KMS-11 (cell line): ENCODE results near the gene CEP97.
A peak's percentile ranks its signal among the peaks of the same experiment; 100 is the strongest.

Experiments used
- H2AFZ ChIP-seq: fragments of 200-600 bp; sonication (generic); 2 replicates; pipeline ENCODE4 v1.6.1; 2016; ENCODE audit warnings: antibody characterized with exemption, mixed run types, low read depth
- H3K27ac ChIP-seq: fragments of 200-600 bp; sonication (generic); 2 replicates; pipeline ENCODE4 v1.6.1; 2016; ENCODE audit warnings: mild to moderate bottlenecking, mixed run types
- H3K27me3 ChIP-seq: fragments of 200-600 bp; sonication (generic); 2 replicates; pipeline ENCODE4 v1.6.1; 2017; ENCODE audit warnings: mild to moderate bottlenecking, low read depth, mixed run types, moderate library complexity; ENCODE audit not compliant: insufficient read depth
- H3K36me3 ChIP-seq: fragments of 200-600 bp; sonication (generic); 2 replicates; pipeline ENCODE4 v1.6.1; 2017; ENCODE audit warnings: mild to moderate bottlenecking, mixed run types; ENCODE audit not compliant: insufficient read depth
- H3K4me1 ChIP-seq: fragments of 200-600 bp; sonication (generic); 2 replicates; pipeline ENCODE4 v1.6.1; 2016; ENCODE audit warnings: mild to moderate bottlenecking, low read depth, mixed run types; ENCODE audit not compliant: poor library complexity, severe bottlenecking
- H3K4me2 ChIP-seq: fragments of 200-600 bp; sonication (generic); 2 replicates; pipeline ENCODE4 v1.7.0; 2016; ENCODE audit warnings: mild to moderate bottlenecking, mixed run types
- H3K4me3 ChIP-seq: fragments of 200-600 bp; sonication (generic); IDR thresholded peaks from 2 replicates; pipeline ENCODE4 v1.6.1; 2017; ENCODE audit warnings: low read depth, low read length, mixed read lengths; ENCODE audit not compliant: insufficient read depth
- H3K79me2 ChIP-seq: fragments of 200-600 bp; sonication (generic); 2 replicates; pipeline ENCODE4 v1.6.1; 2016; ENCODE audit warnings: low read depth, mixed run types; ENCODE audit not compliant: insufficient read depth
- H3K9ac ChIP-seq: fragments of 200-600 bp; sonication (generic); 2 replicates; pipeline ENCODE4 v1.6.1; 2016; ENCODE audit warnings: mild to moderate bottlenecking, mixed run types
- H4K20me1 ChIP-seq: fragments of 200-600 bp; sonication (generic); 2 replicates; pipeline ENCODE4 v1.6.1; 2016; ENCODE audit warnings: mild to moderate bottlenecking, mixed run types; ENCODE audit not compliant: insufficient read depth
- TF ChIP-seq, protein P1 (sequence below): fragments of 200-600 bp; sonication (generic); conservative IDR thresholded peaks from 2 replicates; pipeline ENCODE4 v1.6.1; 2017; ENCODE audit warnings: low read depth, mild to moderate bottlenecking, antibody characterized with exemption, low read length, moderate library complexity, mixed read lengths

Gene CEP97

DNA sequence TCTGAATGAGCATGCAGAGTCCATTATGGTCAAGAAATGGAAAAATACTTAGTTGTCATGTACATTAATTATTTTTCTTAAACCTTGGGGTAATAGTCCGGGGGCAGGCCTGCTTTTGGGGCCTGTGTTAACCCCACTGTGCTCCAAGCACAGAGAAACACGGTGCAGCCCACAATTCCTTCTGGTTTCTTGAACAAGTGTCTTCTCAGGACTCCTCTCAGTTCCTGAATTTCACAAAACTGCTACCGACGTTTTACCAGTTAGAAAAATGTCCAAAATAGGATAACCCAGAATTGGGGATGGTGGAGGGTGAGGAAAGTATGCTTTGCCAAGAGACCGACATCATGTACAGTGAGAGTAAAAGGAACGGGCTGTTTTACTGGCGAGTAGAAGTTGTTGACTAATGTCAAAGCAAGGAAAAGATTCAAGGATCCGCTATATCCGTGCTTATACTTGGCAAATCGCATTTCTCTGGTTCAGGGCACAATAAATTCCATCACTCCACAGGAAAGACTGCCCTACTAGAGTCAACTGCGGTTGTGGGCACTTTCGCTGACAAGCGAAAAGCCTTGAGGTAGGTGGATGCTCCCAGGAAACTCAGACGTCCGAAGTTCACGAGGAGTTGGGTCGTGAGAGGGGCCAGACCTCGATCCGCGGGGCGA lies 54.1 kb downstream of the CEP97 start:
- Histone ChIP-seq H2AFZ (peak overlapping the region; percentile 96), H3K79me2 (no peaks in the 10 kb centered on the region; the same call in 1 of the 2 replicates), H3K4me2 (peak overlapping the region; percentile 96), H3K27me3 (no peaks in the 10 kb centered on the region), H3K36me3 (no peaks in the 10 kb centered on the region; the same call in 1 of the 2 replicates), H3K4me3 (no peak overlapping the region), H3K27ac (peak overlapping the region; percentile 50; the same call in 1 of the 2 replicates), H3K4me1 (peaks cover 43% of the 10 kb centered on the region), H4K20me1 (no peaks in the 10 kb centered on the region), H3K9ac (peak overlapping the region; percentile 56; the same call in 1 of the 2 replicates)
- TF ChIP-seq, protein P1, sequence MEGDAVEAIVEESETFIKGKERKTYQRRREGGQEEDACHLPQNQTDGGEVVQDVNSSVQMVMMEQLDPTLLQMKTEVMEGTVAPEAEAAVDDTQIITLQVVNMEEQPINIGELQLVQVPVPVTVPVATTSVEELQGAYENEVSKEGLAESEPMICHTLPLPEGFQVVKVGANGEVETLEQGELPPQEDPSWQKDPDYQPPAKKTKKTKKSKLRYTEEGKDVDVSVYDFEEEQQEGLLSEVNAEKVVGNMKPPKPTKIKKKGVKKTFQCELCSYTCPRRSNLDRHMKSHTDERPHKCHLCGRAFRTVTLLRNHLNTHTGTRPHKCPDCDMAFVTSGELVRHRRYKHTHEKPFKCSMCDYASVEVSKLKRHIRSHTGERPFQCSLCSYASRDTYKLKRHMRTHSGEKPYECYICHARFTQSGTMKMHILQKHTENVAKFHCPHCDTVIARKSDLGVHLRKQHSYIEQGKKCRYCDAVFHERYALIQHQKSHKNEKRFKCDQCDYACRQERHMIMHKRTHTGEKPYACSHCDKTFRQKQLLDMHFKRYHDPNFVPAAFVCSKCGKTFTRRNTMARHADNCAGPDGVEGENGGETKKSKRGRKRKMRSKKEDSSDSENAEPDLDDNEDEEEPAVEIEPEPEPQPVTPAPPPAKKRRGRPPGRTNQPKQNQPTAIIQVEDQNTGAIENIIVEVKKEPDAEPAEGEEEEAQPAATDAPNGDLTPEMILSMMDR: no peak

DNA sequence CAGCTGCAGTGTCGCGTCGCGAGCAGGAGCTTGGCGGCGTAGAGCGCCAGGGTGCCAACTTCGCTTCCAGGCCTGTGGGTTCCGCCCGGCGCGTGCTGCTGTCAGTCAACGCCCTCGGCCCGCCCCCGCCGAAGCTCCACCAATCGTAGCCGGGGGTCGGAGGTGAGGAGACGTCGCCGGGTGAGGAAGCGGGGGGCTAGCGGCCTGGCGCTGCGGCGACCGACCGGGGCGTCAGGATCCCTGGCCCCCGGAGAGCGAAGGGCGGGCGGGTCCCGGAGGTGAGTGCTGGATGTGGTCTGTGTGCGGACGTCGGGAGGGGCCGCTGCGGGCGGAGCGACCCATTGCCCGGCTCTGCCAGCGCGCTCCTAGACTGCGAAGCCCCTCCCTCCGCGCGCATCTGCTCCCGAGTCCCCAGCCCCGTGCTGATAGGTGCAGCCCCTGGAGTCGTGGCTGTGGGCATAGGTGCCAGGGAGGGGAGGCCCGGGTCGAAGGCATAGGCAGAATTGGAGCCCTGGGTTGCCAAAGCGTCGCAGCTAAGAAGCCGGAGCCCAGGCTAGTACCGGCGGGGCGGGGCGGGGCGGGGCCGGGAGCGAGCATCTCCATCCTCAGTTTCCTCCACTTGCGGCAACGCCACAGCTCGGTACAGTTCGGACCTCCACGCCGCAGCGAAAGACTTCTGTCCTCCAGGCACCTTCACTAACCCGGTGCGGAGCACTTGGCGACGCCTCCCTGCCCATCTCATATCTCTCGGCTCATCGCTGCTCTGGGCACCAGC lies 54.8 kb downstream of the CEP97 start, which contains the start of gene NXPE3:
NXPE3 (plus strand) TSS at position 165 of the 775 bp plus-strand sequence. CDS start 6,386 bp downstream, outside the sequence.
- peak within 1 kb of the TSS; percentile 96 for H2AFZ ChIP-seq
- no peaks in the 10 kb centered on the region; the same call in 1 of the 2 replicates for H3K79me2 ChIP-seq
- peak within 1 kb of the TSS; percentile 50; the same call in 1 of the 2 replicates for H3K27ac ChIP-seq
- no peaks in the 10 kb centered on the region for H4K20me1 ChIP-seq
- no peaks in the 10 kb centered on the region; the same call in 1 of the 2 replicates for H3K36me3 ChIP-seq
- H3K9ac ChIP-seq: peak within 1 kb of the TSS; percentile 56; the same call in 1 of the 2 replicates
- peak within 1 kb of the TSS; percentile 96 for H3K4me2 ChIP-seq
- peaks cover 43% of the 10 kb centered on the region for H3K4me1 ChIP-seq
- TF ChIP-seq, protein P1: no peak
- no peaks in the 10 kb centered on the region for H3K27me3 ChIP-seq
- peak within 1 kb of the TSS; percentile 49 for H3K4me3 ChIP-seq

DNA sequence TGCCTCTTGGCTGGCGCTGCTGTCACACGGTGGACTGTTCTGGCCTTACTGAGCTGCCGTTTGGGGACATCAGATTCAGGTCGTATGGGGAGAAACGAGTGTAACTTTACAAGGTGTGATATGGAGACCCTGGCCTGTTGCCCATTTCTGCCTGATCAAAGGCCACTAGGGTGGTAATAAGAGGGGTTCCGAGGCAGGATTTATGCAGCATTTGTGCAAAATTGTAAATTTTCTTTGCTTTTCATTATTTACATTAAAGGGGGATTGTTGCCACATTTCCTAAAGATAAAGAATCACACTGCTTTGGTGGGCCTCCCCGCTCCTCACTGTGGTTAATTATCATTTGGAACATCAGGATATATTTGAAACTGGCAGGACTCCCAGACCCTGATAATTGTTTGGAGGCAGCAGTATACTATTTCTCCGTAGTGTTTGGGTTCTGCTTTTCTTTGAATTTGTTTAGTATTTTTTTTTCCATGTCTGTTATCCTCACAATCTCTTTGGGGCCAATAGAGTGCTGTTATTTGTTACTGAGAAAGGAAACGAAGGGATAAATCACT lies 55.5 kb downstream of the CEP97 start:
- Histone ChIP-seq H3K36me3 (no peaks in the 10 kb centered on the region; the same call in 1 of the 2 replicates), H3K9ac (no peak overlapping the region), H3K79me2 (no peaks in the 10 kb centered on the region; the same call in 1 of the 2 replicates), H2AFZ (peak overlapping the region; percentile 96; the same call in 1 of the 2 replicates), H3K4me2 (peak overlapping the region; percentile 96), H3K4me1 (peaks cover 48% of the 10 kb centered on the region), H3K27me3 (no peaks in the 10 kb centered on the region), H3K4me3 (no peak overlapping the region), H4K20me1 (no peaks in the 10 kb centered on the region), H3K27ac (no peak overlapping the region)
- TF ChIP-seq, protein P1: no peak

DNA sequence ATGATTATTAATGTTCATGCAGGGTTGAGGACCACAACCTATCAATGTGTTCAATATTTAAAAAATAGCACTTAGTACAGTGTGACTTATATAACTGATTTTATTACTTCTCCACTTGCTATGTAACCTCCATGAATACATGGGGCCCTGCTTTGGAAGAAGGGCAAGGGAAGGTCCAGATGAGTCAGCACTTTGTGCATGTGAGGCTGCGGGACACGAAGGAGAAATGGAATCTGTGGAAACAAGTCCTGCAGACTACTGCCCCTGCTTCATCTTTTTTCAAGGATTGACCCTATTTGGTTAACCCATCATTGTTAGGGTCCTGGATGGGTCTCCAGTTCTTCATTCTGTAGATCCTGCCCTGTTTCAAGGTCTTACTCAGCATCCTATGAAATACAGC lies 56.2 kb downstream of the CEP97 start:
- H3K79me2 ChIP-seq: no peaks in the 10 kb centered on the region; the same call in 1 of the 2 replicates
- H3K27ac ChIP-seq: no peak overlapping the region
- H3K4me1 ChIP-seq: peaks cover 55% of the 10 kb centered on the region
- no peak overlapping the region for H3K9ac ChIP-seq
- no peak overlapping the region for H3K4me3 ChIP-seq
- no peaks in the 10 kb centered on the region for H4K20me1 ChIP-seq
- TF ChIP-seq, protein P1: no peak
- peak overlapping the region; percentile 96; the same call in 1 of the 2 replicates for H3K4me2 ChIP-seq
- no peak overlapping the region for H2AFZ ChIP-seq
- H3K36me3 ChIP-seq: no peaks in the 10 kb centered on the region; the same call in 1 of the 2 replicates
- H3K27me3 ChIP-seq: no peaks in the 10 kb centered on the region
